Activated B cell treated with CpG ODN at 0.5 μM for 24 hours (primary cell): ENCODE measurements around the gene CHAF1A. TPM values are rescaled to one million over a fixed set of nuclear protein-coding genes. Genes with fewer than 3 reads are reported as not detected.

Source experiments
- ATAC-seq: fragments of 200-7000 bp; cut with Tn5 transposase; one replicate; pipeline ENCODE4 v1.10.0; 2021; ENCODE audit warnings: low read depth, mild to moderate bottlenecking, moderate library complexity
- CTCF ChIA-PET: fragments of 350-600 bp; sonication (Branson Sonifier 250); formaldehyde crosslinking; loops from one replicate; lab custom pipeline; 2021; ENCODE audit warnings: antibody characterized with exemption; lab: Charles Lee
- POLR2A ChIA-PET: fragments of 350-600 bp; sonication (Branson Sonifier 250); formaldehyde crosslinking; loops from one replicate; lab custom pipeline; 2021; ENCODE audit warnings: antibody characterized with exemption; lab: Charles Lee
- DNase-seq: peaks from one replicate; pipeline ENCODE4 v3.0.0; 2022
- H3K27ac Mint-ChIP-seq: one replicate; pipeline ENCODE4 v1.8.0; 2020; ENCODE audit warnings: mixed read lengths
- H3K27me3 Mint-ChIP-seq: one replicate; pipeline ENCODE4 v1.8.0; 2021; ENCODE audit warnings: mixed read lengths
- H3K36me3 Mint-ChIP-seq: one replicate; pipeline ENCODE4 v1.8.0; 2021; ENCODE audit warnings: low read depth, mixed read lengths
- H3K4me1 Mint-ChIP-seq: one replicate; pipeline ENCODE4 v1.8.0; 2021; ENCODE audit warnings: mixed read lengths
- H3K4me3 Mint-ChIP-seq: one replicate; pipeline ENCODE4 v1.8.0; 2020; ENCODE audit warnings: mild to moderate bottlenecking, mixed read lengths
- H3K9me3 Mint-ChIP-seq: one replicate; pipeline ENCODE4 v1.8.0; 2020; ENCODE audit warnings: mixed read lengths
- CTCF ChIP-seq: fragments of 200-600 bp; IDR thresholded peaks from one replicate; pipeline ENCODE4 v1.8.0; 2022; ENCODE audit warnings: antibody characterized with exemption, mild to moderate bottlenecking
- intact Hi-C: fragments of 100-400 bp; cut with micrococcal nuclease; formaldehyde crosslinking; loops from one replicate; pipeline ENCODE4 v1.15.1; 2024
- total RNA-seq: library from RNA; stranded (reverse); gene quantifications from 2 replicates; pipeline ENCODE4 v1.2.3, GENCODE V29; 2022

The CHAF1A gene
- total RNA-seq, 1 donor from 2014 or later, result 19.2 TPM

- H3K36me3 Mint-ChIP-seq, result peaks cover 31% of the 10 kb centered on the region
- peaks cover 20% of the 10 kb centered on the region for H3K4me1 Mint-ChIP-seq
- H3K27ac Mint-ChIP-seq, result peak overlapping the region; percentile 75
- H3K4me3 Mint-ChIP-seq, result peak overlapping the region; percentile 89
- TF ChIP-seq CTCF, result no peak
- ChIA-PET CTCF (interaction anchor here (1.6 kb wide), 1 partner anchor 87 kb away, joined by 3 read pairs; no protein-coding TSS in a partner anchor), POLR2A (interaction anchor here (0.6 to 3.2 kb wide), 6 partner anchors 14 to 736 kb away, joined by 3 to 26 read pairs (median 4); partner anchors contain the start of genes HDGFL2 and YJU2)
- ATAC-seq (peak; percentile 40), DNase-seq (no peak)
- no peaks in the 10 kb centered on the region for H3K27me3 Mint-ChIP-seq
- intact Hi-C loops, result loop anchor here (1.0 to 10.0 kb wide), 5 partner anchors 14 to 952 kb away; partner anchors contain the start of genes CHAF1A, DOHH, DPP9 and FZR1
- no peaks in the 10 kb centered on the region for H3K9me3 Mint-ChIP-seq
These were observed 54.6 kb downstream of the CHAF1A start for GRCh38 chr19:4456843-4457653.

- no peaks in the 10 kb centered on the region for H3K9me3 Mint-ChIP-seq
- ChIA-PET POLR2A (interaction anchor here (0.6 to 3.2 kb wide), 4 partner anchors 13 to 669 kb away, joined by 4 to 26 read pairs (median 4); partner anchors contain the start of genes HDGFL2 and YJU2), CTCF (interaction anchor here (1.6 kb wide), 1 partner anchor 88 kb away, joined by 3 read pairs; no protein-coding TSS in a partner anchor)
- H3K27me3 Mint-ChIP-seq, result no peaks in the 10 kb centered on the region
- H3K36me3 Mint-ChIP-seq, result peaks cover 23% of the 10 kb centered on the region
- peak; percentile 95 for DNase-seq
- H3K4me3 Mint-ChIP-seq, result peak within 1 kb of the TSS; percentile 89
- peaks cover 20% of the 10 kb centered on the region for H3K4me1 Mint-ChIP-seq
- intact Hi-C loops, result loop anchor here (1.0 to 10.0 kb wide), 5 partner anchors 13 to 953 kb away; partner anchors contain the start of genes CHAF1A, DOHH, DPP9 and FZR1
- peak; percentile 95 for ATAC-seq
- H3K27ac Mint-ChIP-seq, result peak within 1 kb of the TSS; percentile 86
- TF ChIP-seq CTCF, result no peak
These were observed 55.4 kb downstream of the CHAF1A start, which contains the start of gene UBXN6 for GRCh38 chr19:4457654-4458395. TSS of gene UBXN6 (minus strand) at chr19:4457794. CDS start at chr19:4457697, 97 bp downstream.

GRCh38 chr19:4464815-4465581 is 62.6 kb downstream of the CHAF1A start:
- no peak for DNase-seq
- POLR2A ChIA-PET, result interaction anchor here (0.6 to 0.7 kb wide), 4 partner anchors 9 to 285 kb away, joined by 4 to 7 read pairs (median 4); no protein-coding TSS in a partner anchor
- Mint-ChIP-seq H3K27me3 (no peaks in the 10 kb centered on the region), H3K4me3 (no peak overlapping the region), H3K36me3 (no peaks in the 10 kb centered on the region), H3K4me1 (no peaks in the 10 kb centered on the region), H3K27ac (no peak overlapping the region), H3K9me3 (no peaks in the 10 kb centered on the region)
- CTCF ChIA-PET, result no interaction called here
- ATAC-seq, result no peak
- intact Hi-C loops, result no loop called here
- TF ChIP-seq CTCF, result no peak

- no peaks in the 10 kb centered on the region for H3K9me3 Mint-ChIP-seq
- ChIA-PET CTCF (no interaction called here), POLR2A (no interaction called here)
- intact Hi-C loops, result no loop called here
- H3K36me3 Mint-ChIP-seq, result no peaks in the 10 kb centered on the region
- DNase-seq (no peak), ATAC-seq (no peak)
- H3K27ac Mint-ChIP-seq, result no peak overlapping the region
- H3K4me1 Mint-ChIP-seq, result peaks cover 4% of the 10 kb centered on the region
- no peak for TF ChIP-seq CTCF
- no peak overlapping the region for H3K4me3 Mint-ChIP-seq
- no peaks in the 10 kb centered on the region for H3K27me3 Mint-ChIP-seq
These were observed 65.4 kb downstream of the CHAF1A start for GRCh38 chr19:4467835-4468234.
